HUDEP-2 (cell line): ENCODE results near the gene GULP1.
"Not testable (repeated sequence)": the region's sequence is repeated elsewhere in the genome, so short reads cannot be mapped to it uniquely, and the experiment has no call there.

ENCODE experiments used
- DNase-seq, 76 experiments: peaks; one replicate each; lab custom pipeline; 2025; ENCODE audit not compliant: unreplicated experiment in 76 of 76; lab: John Stamatoyannopoulos, UW

The GULP1 gene

DNA sequence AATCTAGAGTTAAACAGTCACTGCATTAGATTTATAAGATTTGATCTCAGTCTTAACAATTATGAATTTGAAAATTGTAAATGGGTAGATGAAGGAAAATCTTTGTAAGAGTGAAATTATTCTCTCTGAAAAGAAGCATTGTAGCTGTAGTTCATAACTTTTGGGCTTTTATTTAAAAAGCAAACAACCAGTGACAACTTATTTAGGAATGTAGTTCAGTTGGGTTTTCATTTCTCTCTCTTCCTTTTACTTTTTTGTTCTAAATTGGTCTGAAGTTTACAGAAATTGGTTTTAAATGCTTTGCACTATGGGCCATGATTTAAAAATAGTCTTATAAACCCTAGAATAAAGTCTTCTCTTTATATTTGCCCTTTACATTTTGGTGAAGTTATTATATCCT lies 296.6 kb downstream of the GULP1 start:
- no peak for DNase-seq

DNA sequence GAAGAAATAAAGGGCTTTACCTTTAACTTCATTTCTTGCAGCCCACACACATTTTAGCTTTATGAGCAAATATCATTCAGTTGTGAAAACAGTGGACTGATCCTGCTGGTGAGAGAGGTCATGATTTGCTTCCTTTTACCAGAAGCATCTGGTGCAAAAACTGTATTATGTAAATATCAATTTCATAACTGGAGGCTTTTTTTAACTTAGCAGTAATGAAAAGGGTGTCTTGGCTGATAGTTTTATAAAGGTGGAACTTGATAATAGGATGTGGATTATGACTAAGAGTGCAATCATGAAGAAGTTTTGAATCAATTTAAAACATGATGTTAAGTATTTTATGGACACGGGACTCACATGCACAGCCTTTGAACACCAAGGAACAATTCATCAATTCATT lies 304.4 kb downstream of the GULP1 start:
- no peak for DNase-seq

DNA sequence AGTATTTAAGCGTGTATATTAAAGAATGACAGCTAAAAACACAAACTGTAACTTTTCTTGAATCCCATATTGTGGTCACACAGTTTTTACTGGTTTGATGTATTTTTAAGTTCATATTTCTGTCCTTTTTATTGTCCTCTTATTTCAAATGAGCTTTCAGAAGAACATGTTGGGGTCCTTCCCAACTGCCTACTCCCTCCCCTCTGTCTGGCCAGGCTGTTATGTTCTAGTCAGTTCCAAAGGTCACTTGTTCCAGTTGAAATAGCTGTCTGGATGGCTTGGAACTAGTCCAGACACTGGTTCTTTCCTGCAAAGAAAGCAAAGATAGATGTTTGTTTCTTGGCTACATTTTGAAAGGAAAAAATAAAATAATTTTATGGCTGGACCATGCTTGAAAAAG lies 306.9 kb downstream of the GULP1 start:
- DNase-seq = no peak

DNA sequence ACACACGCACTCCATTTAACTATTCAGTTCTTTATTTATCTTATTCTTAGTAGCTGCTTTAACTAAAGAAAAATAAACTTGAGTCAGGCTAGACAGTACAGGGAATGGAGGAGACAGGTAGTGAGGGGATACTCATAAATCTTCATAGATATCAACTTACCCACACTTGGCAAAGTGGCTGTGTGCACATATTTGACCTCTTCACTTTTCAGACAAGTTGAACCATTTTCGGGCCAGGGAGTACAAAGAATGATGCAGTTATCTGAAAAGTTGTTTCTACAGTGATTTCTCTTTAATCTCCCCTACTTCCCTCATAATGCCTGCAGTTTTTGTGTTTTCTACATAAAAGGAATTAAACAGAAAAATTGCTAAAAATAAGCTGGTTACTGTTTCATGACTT lies 307.5 kb downstream of the GULP1 start:
- no peak for DNase-seq

DNA sequence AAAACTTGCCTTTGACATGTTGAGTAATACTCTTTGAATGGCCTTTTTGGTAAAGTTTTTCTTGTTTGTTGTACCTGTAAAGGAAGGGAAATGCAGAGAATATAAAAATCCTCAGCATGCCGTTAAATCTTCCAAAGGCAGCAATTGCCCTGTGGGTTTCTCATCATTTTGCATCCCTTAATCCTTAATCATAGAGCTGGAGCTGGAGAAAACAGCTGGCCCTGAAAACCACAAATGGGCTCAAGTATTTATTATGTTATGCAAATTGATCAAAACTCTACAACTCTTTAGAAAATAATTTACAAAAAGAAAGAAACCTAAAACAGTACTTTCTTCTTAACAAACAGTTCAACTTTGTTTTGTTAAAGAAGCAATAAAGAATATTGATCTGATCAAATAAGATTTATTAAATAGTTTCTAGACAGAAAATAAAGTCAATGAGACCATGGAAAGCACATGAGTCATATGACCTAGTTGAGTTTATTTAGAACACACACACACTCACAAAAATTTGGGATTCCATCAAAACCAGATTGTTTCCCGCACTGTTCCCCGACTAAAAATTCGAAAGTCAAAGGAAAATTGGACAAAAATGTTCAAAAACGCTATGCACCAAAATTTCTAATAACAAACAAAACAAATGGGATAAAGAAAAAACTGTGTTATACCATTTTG lies 309.0 kb downstream of the GULP1 start:
- DNase-seq = no peak

DNA sequence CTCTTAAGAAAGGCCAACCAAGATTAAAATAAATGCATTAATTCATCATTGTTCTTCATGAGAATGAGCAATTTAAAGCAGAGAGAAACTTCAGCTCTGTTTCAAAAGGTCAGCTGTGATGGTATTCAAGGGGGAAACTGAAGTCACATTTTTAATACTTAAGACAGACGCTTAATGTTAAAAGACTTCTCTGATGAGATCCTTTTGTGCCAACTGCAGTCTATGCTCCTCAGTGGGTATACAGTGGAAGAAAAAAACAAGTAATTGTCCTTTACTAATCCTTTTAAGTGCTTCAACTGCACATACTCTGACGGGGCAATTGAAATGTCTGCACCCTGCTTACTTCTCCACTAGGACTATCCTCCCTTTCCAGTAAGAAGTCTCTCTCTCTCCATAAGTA lies 309.7 kb downstream of the GULP1 start:
- DNase-seq = no peak

DNA sequence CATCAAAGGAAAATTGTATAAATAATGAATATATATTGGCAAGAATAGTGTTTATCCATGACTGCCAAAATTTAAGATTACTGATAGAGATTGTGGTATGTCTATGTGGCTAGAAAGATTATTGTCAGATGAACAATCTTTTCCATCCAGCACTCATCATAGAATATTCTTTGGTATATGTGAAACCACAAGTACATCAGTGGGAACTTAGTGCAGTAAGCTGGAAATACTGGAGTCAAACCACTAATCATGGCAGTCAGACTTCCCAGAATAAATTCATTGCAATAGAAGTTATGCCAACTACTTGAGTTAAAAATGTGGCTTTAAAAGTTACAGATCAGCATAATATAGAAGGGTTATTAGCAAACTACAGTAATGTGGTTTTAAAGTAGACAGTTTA lies 310.3 kb downstream of the GULP1 start:
- no peak for DNase-seq

DNA sequence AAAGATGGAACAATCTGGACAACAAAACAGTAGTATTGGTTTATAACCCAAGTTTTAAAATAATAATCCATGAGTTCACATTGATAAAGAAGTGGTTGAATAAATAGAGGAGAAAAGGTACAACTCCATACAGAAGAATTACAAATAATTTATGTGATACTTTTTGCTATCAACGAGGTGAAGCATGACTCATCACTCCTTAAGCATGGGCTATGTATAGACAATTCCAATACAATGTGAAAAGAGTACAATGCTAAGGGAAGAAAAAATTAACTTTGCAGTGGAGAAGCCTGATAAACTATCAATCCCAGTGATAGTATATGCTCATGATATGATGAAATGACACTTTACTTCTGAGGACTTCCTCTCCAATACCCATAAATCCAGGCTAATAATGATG lies 312.9 kb downstream of the GULP1 start:
- no peak for DNase-seq

DNA sequence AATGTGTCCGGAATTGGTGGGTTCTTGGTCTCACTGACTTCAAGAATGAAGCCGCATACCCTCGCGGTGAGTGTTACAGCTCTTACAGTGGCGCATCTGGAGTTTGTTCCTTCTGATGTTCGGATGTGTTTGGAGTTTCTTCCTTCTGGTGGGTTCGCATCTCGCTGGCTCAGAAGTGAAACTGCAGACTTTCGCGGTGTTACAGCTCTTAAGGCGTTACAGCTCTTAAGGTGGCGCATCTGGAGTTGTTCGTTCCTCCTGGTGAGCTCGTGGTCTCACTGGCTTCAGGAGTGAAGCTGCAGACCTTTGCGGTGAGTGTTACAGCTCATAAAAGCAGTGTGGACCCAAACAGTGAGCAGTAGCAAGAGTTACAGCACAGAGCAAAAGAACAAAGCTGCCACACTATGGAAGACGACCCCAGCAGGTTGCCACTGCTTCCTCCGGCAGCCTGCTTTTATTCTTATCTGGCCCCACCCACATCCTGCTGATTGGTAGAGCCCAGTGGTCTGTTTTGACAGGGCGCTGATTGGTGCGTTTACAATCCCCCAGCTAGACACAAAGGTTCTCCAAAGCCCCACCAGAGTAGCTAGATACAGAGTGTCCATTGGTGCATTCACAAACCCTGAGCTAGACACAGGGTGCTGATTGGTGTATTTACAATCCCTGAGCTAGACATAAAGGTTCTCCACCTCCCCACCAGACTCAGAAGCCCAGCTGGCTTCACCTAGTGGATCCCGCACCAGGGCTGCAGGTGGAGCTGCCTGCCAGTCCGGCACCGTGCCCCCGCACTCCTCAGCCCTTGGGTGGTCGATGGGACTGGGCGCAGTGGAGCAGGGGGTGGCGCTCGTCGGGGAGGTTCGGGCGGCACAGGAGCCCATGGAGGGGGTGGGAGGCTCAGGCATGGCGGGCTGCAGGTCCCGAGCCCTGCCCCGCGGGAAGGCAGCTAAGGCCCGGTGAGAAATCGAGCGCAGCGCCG lies 314.2 kb downstream of the GULP1 start:
- not testable (repeated sequence) for DNase-seq

DNA sequence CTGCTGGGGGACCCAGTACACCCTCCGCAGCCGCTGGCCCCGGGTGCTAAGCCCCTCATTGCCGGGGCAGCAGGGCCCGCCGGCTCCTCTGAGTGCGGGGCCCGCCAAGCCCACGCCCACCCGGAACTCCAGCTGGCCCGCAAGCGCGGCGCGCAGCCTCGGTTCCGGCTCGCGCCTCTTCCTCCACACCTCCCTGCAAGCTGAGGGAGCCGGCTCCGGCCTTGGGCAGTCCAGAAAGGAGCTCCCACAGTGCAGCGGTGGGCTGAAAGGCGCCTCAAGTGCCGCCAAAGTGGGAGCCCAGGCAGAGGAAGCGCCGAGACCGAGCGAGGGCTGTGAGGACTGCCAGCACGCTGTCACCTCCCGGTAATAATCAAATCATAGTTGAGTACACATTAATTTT lies 314.9 kb downstream of the GULP1 start:
- not testable (repeated sequence) for DNase-seq

DNA sequence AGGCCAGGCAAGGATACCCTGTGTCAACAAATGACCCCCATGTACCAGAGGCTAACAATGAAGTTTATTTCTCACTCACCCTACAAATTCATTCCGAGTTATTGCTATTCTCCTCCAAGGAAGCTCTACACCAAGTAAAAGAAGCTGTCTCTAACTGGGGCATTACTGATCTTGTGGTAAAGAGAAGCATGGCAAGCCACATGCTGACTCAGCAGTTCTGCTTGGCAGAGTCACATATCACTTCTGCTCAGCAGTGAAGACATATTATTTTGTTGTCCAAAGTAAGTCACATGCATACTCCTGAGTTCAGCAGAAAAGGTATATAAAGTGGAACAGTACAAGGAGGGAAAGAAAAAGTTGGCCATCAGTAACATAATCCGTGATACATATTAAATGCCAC lies 315.8 kb downstream of the GULP1 start:
- peak in 26 of 76 experiments; percentile 0 to 51 (median 8) for DNase-seq

DNA sequence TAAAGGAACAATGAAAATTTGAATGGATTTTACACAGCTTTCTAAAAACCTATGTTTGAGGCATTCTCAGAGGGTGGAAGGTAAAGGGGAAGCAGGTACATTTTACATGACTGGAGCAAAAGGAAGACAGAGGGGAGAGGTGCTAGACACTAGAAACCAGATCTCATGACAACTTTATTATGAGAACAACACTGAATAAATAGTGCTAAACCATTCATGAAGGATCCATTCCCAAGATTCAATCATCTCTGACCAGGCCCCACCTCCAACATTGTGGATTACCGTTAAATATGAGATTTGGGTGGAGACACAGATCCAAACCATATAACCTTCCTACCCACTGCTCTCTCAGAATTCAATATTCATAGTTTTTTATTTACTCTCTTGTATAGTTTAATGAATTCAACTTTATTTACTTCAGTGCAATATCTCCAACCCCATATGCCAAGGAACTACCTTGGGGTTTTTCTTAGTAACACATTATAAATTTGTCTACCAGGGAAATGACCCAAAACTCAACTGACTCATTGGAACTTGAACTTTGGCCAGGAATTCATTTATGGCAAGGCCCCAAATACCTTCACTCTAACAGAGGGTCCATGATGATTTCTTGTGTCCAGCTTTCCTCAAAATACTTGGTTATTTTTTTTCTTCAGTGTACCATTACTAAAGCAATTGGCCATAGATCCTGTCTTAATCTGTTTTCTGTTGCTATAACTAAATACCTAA lies 317.8 kb downstream of the GULP1 start:
- DNase-seq = no peak

DNA sequence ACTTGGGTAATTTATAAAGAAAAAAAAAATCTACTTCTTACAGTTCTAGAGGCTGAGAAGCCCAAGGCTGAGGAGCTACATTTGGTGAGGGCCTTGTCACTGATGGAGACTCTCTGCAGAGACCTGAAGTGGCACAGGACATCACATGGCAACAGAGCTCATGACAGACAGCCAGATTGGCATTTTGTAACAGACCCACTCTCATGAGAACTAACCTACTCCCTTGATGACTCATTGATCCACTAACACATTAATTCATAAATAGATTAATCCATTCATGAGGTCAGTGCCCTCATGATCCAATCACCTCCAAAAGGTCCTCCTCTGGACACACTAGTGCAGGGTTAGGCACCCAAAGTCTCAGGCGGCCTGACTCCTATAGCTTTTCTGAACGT lies 318.4 kb downstream of the GULP1 start:
- DNase-seq = no peak

DNA sequence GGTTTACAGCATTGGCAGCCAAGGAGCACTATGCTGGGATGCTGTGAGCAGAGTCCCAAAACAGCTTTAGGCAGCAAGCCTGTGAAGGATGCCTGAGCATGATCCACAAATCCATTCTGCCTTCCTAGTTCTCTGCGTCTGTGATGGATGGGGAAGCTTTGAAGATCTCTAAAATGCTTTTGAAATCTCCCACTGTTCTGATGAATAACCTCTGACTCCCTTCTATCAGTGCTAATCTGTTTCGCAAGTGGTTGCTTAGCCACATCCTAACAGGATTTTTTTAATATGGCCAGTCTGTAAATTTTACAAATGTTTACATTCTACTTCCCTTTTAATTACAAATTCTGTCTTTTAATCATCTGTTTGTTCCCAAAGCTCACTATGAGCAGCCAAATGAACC lies 319.2 kb downstream of the GULP1 start:
- no peak for DNase-seq

DNA sequence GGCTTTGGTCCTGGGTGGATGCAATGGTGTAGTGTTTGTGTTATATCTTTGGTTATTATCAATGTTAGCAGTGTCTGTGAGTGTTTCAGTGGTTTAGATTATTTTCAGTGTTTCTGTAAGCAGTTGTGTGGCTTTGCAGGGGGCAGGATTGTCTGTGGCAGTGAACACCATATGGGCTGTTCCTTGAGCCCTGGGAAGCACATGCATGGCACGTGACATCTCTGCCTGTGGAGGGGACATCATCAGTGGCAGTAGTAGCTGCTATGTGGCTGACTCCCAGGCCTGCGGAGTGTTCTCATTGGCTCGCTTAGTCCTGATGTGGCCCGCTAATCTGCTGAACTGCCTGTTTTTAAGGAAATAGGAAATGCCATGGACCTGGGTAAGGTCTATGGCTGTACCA lies 327.5 kb downstream of the GULP1 start:
- DNase-seq = no peak

DNA sequence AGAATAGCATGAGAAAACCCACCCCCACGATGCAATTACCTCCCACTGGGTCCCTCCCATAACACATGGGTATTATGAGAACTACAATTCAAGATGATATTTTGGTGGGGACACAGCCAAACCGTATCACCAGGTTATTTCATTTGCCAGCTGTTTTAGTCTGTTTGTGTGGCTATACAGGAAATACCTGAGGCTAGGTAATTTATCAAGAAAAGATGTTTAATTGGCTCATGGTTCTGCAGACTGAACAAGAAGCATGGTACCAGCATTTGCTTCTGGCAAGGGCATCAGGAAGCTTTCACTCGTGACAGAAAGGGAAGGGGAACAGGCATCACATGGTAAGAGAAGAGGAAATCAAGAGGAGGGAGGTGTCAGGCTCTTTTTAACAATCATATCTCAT lies 329.2 kb downstream of the GULP1 start:
- DNase-seq = no peak

DNA sequence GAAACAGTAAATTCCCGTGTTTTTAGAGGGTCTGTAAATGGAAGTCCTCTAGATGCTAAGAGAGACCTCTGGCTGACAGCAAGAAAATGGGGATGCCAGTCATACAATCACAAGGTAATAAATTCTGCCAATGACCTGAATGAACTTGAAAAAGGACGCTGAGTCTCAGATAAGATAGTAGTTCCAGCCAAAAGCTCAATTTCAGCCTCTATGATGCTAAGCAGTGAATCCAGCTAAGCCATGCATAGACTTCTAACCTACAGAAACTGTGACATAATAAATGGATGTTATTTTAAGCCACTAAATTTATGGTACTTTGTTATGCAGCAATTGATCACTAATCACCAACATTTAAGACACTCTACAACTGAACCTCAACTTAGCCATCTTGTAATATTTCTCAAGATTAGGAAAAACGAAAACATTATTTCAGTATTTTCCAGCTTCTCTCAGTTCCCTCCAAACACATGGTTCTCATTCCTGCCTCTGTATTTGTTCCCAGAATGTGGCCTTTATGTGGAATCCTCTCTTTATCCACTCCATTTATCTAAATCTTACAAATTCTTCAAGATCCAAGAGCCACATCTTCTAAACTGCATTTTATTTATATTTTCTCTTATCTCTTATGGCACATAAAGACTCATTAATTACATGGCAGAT lies 331.1 kb downstream of the GULP1 start:
- no peak for DNase-seq

DNA sequence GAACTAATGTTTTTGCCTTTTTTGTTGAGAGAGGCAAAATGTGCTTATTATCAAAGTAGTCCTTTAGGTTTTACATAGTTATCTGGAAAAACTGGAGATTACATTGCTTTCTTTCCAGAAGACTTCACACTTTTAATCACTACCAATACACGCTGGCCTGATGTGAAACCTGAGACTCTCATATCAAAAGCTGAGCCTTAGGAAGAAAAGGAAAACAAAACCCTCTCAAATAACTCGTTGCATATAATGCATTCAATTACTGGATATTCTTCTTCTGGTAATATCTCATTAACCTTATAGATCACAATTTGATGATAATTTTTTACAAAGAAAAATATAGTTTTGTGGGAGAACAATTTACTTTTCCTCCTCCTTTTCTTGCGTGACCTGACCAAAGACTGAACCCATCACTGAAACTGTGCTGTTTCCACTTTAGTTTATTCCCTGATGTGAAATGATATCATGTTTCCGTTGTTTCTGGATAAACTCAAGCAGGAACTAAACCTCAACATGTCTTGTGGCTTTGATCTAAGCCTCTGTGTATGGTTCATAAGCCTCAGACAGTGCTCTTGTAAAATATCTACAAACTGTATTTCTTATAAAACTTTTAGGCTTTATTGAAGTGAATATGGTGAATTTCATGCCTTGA lies 332.4 kb downstream of the GULP1 start:
- DNase-seq = no peak

DNA sequence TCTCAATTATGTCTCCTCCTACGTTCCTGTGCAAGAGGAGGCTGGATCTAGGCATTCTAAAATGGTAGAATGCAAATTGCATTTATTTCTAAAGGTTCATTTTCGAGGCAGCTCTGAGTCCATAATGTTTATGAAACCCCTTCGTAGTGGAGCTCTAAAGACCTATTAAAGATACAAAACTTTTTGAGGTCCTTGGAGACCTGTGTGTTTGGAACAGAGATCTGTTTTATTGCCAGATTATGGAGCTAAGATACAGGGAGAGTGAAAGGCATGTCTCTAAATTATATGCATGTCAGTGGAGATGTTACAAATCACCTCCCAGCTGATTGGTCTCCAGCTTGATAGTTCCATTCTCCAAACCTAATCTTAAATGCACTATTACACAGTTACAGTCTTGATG lies 335.8 kb downstream of the GULP1 start:
- no peak for DNase-seq

DNA sequence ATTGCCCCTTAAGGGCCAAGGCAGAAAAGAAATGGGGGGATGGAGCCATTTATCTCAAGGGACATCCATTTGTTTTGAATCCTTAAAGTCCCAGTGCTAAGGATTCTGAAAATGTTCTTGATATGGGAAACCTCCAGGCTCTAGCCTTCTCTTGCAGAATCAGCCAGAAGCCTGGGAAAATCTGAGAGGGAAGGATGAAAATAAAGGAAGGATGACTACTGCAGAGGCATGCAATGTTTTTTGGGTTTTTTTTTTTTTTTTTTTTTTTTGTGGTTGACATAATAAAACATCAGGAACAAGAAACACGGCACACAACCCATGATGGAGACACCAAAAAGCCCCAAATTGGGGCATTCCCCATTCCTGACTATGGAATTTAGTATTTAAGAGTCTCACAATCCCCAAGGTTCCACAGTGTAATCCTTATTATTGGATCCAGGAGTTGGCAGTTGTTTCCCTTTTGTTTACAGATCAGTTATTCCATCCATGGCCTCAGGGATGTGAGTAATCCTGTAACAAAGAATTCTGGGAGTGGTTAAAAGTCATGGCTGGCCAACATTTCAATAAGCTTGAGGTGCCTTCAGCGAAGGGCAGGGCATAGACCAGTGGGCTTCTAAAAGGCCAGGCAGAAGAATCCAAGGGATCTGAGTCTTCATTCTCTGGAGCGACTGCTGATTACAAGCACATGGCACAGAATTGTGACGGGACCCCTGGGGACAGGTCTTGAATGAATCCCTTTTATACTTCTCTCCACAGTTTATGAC lies 337.5 kb downstream of the GULP1 start:
- no peak for DNase-seq
